ENCODE results near the gene ZNF608.

ZNF608 gene

GRCh38 chr5:124721229-124721735, 25.2 kb downstream of the ZNF608 start:
- ATAC-seq: no peak
- no peak for DNase-seq
- Mint-ChIP-seq H3K27me3 (peaks cover under 1% of the 10 kb centered on the region), H3K36me3 (ENCODE audit: low read depth) (no peaks in the 10 kb centered on the region), H3K4me3 (no peak overlapping the region), H3K27ac (no peak overlapping the region), H3K4me1 (no peaks in the 10 kb centered on the region), H3K9me3 (peaks cover 2% of the 10 kb centered on the region)

- H3K4me1 Mint-ChIP-seq: no peaks in the 10 kb centered on the region
- H3K9me3 Mint-ChIP-seq: no peaks in the 10 kb centered on the region
- H3K36me3 Mint-ChIP-seq (ENCODE audit: low read depth): no peaks in the 10 kb centered on the region
- no peak for DNase-seq
- no peaks in the 10 kb centered on the region for H3K27me3 Mint-ChIP-seq
- H3K27ac Mint-ChIP-seq: no peak overlapping the region
- no peak overlapping the region for H3K4me3 Mint-ChIP-seq
- ATAC-seq: no peak
These were observed 25.8 kb downstream of the ZNF608 start for GRCh38 chr5:124720593-124720992.

DNA sequence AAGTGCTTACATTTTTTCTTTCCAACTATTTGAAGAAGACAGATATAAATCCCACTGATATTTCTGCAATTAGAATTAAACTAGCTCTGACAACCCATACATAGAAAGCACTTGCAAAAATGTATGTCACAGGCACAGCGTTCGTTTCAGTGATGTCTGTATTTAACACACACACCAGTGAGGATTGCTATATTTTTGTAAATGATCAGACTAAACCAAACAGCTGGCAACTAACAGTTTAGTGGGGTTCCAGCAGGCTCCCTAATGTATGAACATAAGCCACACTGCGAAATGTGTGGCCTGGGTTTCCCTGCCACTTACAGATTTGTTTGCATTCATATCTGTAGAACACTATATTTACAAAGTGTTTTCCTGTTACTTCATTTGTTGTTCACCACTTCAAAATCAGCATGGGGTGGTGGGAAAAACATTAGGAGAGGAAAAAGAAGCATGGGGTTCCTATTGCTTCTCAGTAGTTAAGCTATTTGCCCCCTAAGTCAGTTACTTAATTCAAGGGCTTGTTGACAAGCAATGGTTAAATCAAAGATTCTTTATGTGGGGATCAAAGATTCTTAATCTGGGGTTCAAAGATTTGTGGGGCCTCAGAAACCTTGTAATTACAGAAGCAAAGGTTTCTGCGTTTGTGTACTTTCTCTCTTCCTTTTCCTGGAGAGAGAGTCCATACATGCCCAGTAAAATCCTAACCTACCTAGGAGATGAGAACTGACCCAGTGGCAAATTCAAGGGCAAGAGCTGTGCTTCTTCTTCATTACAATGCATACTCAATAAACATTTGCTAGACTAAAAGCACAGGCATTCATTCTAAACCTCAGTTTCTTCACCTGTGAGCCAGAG, 27.1 kb downstream of the ZNF608 start:
- DNase-seq: no peak
- Mint-ChIP-seq H3K9me3 (no peaks in the 10 kb centered on the region), H3K4me3 (no peak overlapping the region), H3K27me3 (no peaks in the 10 kb centered on the region), H3K4me1 (no peaks in the 10 kb centered on the region), H3K27ac (no peak overlapping the region), H3K36me3 (ENCODE audit: low read depth) (no peaks in the 10 kb centered on the region)
- no peak for ATAC-seq

DNA sequence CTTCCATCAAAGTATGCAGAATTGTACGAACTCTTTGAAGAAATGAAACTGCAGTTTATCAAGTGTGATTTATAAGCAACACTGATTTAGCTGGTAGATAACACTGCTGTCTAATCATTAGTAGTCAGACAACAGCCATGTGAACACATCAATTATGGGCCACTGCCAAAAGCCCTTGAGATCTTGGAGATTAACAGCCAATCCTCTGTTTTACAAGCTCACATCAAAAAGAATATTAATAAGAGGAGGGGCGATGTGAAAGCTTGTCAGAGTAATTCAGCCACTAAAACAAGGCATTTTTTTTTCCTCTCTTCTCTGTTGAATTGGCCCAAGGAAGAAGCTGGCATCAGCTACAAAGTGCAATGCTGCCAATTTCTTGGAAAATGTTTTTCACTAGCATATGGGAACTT, 28.1 kb downstream of the ZNF608 start:
- Mint-ChIP-seq H3K36me3 (ENCODE audit: low read depth) (no peaks in the 10 kb centered on the region), H3K27me3 (no peaks in the 10 kb centered on the region), H3K4me1 (no peaks in the 10 kb centered on the region), H3K27ac (no peak overlapping the region), H3K9me3 (no peaks in the 10 kb centered on the region), H3K4me3 (no peak overlapping the region)
- ATAC-seq (no peak), DNase-seq (no peak)

DNA sequence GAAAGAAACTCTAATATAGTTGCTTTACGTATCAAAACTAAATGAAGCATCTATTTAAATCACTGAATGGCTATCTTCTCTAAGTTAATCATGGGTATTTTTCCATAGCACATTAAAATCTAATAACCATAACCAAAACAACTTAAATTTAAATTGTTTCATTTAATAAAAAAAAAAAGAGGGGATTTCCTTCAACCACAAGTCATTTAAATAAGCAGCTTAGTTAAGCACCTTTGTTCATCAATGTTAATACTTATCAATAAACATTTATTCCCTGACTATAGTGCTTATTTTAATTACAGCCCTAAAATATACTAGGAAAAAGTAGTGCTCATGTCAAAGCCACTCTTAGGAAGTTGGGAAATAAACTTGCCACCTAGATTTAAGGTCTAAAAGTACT, 30.3 kb downstream of the ZNF608 start:
- no peak for ATAC-seq
- no peak overlapping the region for H3K4me3 Mint-ChIP-seq
- no peaks in the 10 kb centered on the region for H3K9me3 Mint-ChIP-seq
- DNase-seq: no peak
- H3K27me3 Mint-ChIP-seq: no peaks in the 10 kb centered on the region
- H3K27ac Mint-ChIP-seq: no peak overlapping the region
- no peaks in the 10 kb centered on the region for H3K36me3 Mint-ChIP-seq (ENCODE audit: low read depth)
- H3K4me1 Mint-ChIP-seq: peaks cover 7% of the 10 kb centered on the region

- no peak for ATAC-seq
- H3K27ac Mint-ChIP-seq: no peak overlapping the region
- DNase-seq: no peak
- H3K9me3 Mint-ChIP-seq: no peaks in the 10 kb centered on the region
- H3K36me3 Mint-ChIP-seq (ENCODE audit: low read depth): no peaks in the 10 kb centered on the region
- H3K4me3 Mint-ChIP-seq: no peak overlapping the region
- H3K27me3 Mint-ChIP-seq: no peaks in the 10 kb centered on the region
- peaks cover 7% of the 10 kb centered on the region for H3K4me1 Mint-ChIP-seq
These were observed 31.5 kb downstream of the ZNF608 start for GRCh38 chr5:124714910-124715309.

GRCh38 chr5:124713595-124713994, 32.8 kb downstream of the ZNF608 start:
- no peak overlapping the region for H3K4me3 Mint-ChIP-seq
- no peaks in the 10 kb centered on the region for H3K9me3 Mint-ChIP-seq
- no peaks in the 10 kb centered on the region for H3K36me3 Mint-ChIP-seq (ENCODE audit: low read depth)
- H3K27ac Mint-ChIP-seq: no peak overlapping the region
- H3K4me1 Mint-ChIP-seq: peaks cover 7% of the 10 kb centered on the region
- ATAC-seq: no peak
- no peaks in the 10 kb centered on the region for H3K27me3 Mint-ChIP-seq
- DNase-seq: no peak

DNA sequence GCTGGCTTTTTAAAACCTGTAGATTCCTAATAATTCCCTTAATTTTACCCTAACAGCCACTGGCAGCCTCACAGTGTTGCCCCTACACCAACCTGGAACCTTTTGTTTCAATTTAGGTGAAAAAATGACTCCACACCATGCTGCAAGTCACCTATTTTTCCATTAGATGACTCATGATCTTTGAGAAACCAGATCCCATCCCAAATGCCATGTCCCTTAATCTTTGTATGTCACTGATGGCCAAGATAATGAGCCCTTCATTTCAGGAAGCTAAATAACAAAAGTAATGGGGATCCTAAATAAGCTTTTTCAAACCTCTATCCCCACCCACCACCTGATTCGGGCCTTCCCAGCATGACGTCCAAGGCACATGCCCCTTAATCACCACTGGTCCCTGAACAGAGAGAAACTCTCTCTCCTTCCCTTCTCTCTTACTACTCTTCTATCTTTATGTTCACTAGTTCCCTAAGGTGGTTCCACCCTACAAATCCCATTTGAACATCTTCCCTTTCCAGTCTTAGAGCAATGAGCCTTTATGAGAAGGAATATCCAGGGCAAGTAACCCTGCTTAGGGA, 33.6 kb downstream of the ZNF608 start:
- Mint-ChIP-seq H3K9me3 (no peaks in the 10 kb centered on the region), H3K27me3 (no peaks in the 10 kb centered on the region), H3K4me3 (no peak overlapping the region), H3K4me1 (peaks cover 8% of the 10 kb centered on the region), H3K27ac (no peak overlapping the region), H3K36me3 (ENCODE audit: low read depth) (no peaks in the 10 kb centered on the region)
- no peak for ATAC-seq
- DNase-seq: no peak

GRCh38 chr5:124708086-124708485, 38.4 kb downstream of the ZNF608 start:
- peaks cover 23% of the 10 kb centered on the region for H3K4me1 Mint-ChIP-seq
- DNase-seq: no peak
- H3K27me3 Mint-ChIP-seq: no peaks in the 10 kb centered on the region
- no peak overlapping the region for H3K4me3 Mint-ChIP-seq
- no peak for ATAC-seq
- H3K9me3 Mint-ChIP-seq: no peaks in the 10 kb centered on the region
- H3K36me3 Mint-ChIP-seq (ENCODE audit: low read depth): no peaks in the 10 kb centered on the region
- no peak overlapping the region for H3K27ac Mint-ChIP-seq

DNA sequence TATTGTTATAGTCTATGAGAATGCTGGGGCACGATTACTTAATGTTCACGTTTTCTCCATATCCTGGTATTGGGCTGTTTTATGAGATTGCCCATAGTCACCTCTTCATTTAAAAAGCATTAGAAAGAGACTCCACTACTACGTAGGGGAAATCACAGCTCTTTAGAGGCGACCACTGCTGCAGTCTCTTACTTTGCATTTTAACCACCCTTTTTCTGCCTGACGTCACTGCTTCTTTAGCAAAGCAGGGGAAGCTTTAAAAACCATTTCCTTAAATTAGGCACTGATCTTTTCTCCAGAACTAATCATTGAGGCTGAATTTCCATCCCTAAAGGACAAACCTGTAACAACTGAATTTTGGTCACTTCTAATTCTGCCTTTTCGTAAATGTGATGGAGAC, 38.9 kb downstream of the ZNF608 start:
- no peak overlapping the region for H3K27ac Mint-ChIP-seq
- no peaks in the 10 kb centered on the region for H3K9me3 Mint-ChIP-seq
- no peaks in the 10 kb centered on the region for H3K27me3 Mint-ChIP-seq
- DNase-seq: no peak
- no peak overlapping the region for H3K4me3 Mint-ChIP-seq
- H3K4me1 Mint-ChIP-seq: peaks cover 21% of the 10 kb centered on the region
- no peaks in the 10 kb centered on the region for H3K36me3 Mint-ChIP-seq (ENCODE audit: low read depth)
- ATAC-seq: no peak

DNA sequence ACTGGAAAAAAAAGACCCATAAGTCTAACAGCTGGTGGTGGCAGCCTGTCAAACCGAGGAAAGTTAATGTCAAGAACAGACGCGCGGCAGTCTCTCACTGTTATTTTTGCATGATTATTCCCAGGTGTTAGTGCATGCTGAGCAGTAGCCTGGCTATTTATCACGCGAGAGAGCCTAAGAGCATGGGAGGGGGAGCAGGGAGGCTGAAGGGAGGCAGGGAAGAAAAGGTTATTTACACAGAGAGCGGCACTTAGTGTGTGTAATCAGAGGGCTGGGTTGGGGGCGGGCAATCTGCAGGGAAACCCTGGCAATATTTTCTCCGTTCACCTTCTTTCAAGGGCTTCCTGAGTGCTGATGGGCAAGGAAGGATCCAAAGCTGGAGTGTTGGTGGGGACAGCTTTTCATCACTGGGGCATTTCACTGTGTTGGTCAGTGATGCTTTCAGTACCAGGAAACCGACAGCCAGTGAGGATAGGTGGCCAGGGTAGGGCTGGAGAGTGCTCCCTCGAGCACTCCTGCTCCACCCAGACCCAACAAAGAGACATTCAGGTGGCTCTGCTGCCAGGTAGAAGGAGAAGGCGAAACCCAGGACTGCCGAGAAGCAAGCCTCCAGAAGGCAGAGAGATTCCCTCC, 39.6 kb downstream of the ZNF608 start:
- no peak overlapping the region for H3K27ac Mint-ChIP-seq
- no peak for ATAC-seq
- peaks cover 17% of the 10 kb centered on the region for H3K4me1 Mint-ChIP-seq
- no peaks in the 10 kb centered on the region for H3K36me3 Mint-ChIP-seq (ENCODE audit: low read depth)
- no peak for DNase-seq
- no peaks in the 10 kb centered on the region for H3K9me3 Mint-ChIP-seq
- no peaks in the 10 kb centered on the region for H3K27me3 Mint-ChIP-seq
- no peak overlapping the region for H3K4me3 Mint-ChIP-seq

DNA sequence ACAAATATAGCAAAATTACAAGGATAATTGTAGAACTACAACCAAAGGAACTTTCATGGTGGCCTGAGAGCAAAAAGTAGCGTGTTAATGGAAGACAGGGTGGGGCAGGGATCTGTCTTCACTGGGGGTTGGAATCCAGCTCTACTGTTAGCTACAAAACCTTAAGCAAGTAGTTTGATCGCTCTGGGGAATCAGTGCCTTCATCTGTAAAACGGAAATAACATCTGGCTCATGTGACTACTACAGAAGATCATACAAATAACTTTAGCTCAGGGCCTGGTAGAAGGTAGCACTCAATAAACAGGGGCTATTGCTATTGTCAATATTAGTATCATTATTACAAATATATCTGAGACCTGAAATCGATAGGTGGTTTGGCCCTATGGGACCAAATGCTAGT, 40.4 kb downstream of the ZNF608 start:
- ATAC-seq (no peak), DNase-seq (no peak)
- Mint-ChIP-seq H3K4me1 (peaks cover 17% of the 10 kb centered on the region), H3K27me3 (no peaks in the 10 kb centered on the region), H3K27ac (no peak overlapping the region), H3K9me3 (no peaks in the 10 kb centered on the region), H3K4me3 (no peak overlapping the region), H3K36me3 (ENCODE audit: low read depth) (no peaks in the 10 kb centered on the region)

- ATAC-seq (no peak), DNase-seq (no peak)
- Mint-ChIP-seq H3K27me3 (no peaks in the 10 kb centered on the region), H3K4me1 (peaks cover 17% of the 10 kb centered on the region), H3K4me3 (no peak overlapping the region), H3K27ac (no peak overlapping the region), H3K9me3 (no peaks in the 10 kb centered on the region), H3K36me3 (ENCODE audit: low read depth) (no peaks in the 10 kb centered on the region)
These were observed 40.9 kb downstream of the ZNF608 start for GRCh38 chr5:124705577-124705976.

DNA sequence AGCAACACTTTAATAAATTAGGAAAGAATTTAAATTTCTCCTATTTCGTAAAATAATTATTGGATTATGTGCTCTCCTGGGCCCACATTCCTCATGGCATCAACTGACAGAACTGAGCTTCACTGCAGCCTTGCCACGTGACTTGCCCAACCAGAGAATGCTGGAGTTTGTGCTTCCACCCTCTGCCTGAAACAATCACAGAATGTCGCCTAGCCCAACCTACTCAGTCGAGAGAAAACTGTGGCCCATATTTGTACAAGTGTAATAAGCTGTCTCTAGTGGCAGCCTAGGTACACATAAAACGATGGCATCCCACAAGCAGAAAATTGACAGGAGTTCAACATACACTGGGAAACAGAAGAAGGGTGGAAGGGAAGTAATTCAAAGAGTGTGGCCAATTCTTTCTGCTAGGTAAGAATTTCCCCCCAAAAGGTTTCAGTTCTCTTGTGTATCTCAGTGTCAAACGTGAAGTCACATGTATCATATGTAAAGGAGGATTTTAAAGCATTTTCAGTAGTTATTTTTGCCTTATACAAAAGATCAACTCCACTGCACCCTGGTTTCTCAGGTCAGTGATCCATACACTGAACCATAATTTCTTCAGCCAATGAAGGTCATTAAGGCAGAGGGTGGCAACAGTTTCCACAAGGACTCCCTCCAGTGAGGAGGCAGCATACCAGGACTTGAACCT, 41.7 kb downstream of the ZNF608 start:
- Mint-ChIP-seq H3K36me3 (ENCODE audit: low read depth) (no peaks in the 10 kb centered on the region), H3K9me3 (no peaks in the 10 kb centered on the region), H3K27ac (no peak overlapping the region), H3K4me1 (peaks cover 17% of the 10 kb centered on the region), H3K27me3 (no peaks in the 10 kb centered on the region), H3K4me3 (no peak overlapping the region)
- DNase-seq (no peak), ATAC-seq (no peak)

All from activated naive CD8-positive, alpha-beta T cell treated with anti-CD3 and anti-CD28 coated beads, Interleukin-2, amount 50 U/mL, for 24 hours (primary cell).